Neural progenitor cell (in vitro differentiated cells): ENCODE measurements around the gene OR10V1.

ENCODE experiments used
- EZH2 ChIP-seq: fragments of 200-600 bp; sonication (generic); IDR thresholded peaks from 2 replicates; pipeline ENCODE4 v1.6.1; 2017; ENCODE audit warnings: antibody characterized with exemption, mild to moderate bottlenecking, moderate library complexity
- EZH2phosphoT487 ChIP-seq: fragments of 200-600 bp; sonication (generic); IDR thresholded peaks from 2 replicates; pipeline ENCODE4 v1.6.1; 2017; ENCODE audit warnings: antibody characterized with exemption
- TF ChIP-seq, protein P1 (sequence below): fragments of 200-600 bp; sonication (generic); IDR thresholded peaks from 2 replicates; pipeline ENCODE4 v1.5.1; 2017; ENCODE audit warnings: antibody characterized with exemption, mild to moderate bottlenecking

DNA sequence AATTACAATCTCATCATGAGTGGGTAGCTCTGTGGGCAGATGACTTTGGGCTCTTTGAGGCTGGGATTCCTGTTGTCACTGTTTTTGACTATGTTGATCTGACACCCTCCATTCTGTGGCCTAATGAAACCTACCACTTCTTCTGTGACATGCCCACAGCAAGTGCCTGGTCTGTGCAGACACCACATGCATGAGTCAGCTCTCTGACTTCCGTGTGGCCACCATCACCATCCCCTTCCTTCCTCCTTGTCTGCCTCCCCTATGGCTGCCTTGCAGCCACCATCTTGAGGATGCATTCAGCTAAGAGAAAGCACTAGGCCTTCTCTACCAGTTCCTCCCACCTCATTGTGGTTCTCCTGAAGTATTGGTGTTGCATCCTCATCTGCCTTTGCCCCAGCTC is 15.3 kb upstream of the OR10V1 start:
- TF ChIP-seq, protein P1, sequence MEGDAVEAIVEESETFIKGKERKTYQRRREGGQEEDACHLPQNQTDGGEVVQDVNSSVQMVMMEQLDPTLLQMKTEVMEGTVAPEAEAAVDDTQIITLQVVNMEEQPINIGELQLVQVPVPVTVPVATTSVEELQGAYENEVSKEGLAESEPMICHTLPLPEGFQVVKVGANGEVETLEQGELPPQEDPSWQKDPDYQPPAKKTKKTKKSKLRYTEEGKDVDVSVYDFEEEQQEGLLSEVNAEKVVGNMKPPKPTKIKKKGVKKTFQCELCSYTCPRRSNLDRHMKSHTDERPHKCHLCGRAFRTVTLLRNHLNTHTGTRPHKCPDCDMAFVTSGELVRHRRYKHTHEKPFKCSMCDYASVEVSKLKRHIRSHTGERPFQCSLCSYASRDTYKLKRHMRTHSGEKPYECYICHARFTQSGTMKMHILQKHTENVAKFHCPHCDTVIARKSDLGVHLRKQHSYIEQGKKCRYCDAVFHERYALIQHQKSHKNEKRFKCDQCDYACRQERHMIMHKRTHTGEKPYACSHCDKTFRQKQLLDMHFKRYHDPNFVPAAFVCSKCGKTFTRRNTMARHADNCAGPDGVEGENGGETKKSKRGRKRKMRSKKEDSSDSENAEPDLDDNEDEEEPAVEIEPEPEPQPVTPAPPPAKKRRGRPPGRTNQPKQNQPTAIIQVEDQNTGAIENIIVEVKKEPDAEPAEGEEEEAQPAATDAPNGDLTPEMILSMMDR: no peak
- TF ChIP-seq EZH2: no peak
- no peak for TF ChIP-seq EZH2phosphoT487
